ENCODE results near the gene KCNJ4.
"Not testable (repeated sequence)": the region's sequence is repeated elsewhere in the genome, so short reads cannot be mapped to it uniquely, and the experiment has no call there.

The KCNJ4 gene

DNA sequence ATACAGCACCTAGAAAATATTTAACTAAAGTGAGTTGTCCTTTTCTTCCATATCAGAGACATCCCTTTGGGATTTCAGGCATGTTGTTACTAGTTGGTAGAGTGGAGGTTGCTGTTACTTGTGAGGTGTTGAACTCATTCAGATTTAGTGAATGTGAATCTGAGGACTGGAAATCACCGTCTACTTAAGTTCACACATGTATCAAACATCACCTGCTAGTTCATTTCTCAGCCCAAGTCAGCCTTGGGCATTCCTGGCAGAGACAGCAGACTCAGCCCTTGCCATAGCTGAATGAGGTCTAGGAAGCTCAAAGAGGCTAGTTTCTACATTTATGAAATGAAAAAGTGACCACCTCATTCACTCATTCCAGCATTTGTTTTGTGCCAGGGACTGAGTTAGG lies 22.6 kb upstream of the KCNJ4 start:
- ChIA-PET POLR2A (ENCODE audit: low non-redundant PET) (no interaction called here), CTCF (no interaction called here)
- no peak for DNase-seq (ENCODE audit: low spot score)
- H3K27ac ChIP-seq, result no peak overlapping the region
- TF ChIP-seq, protein P1, sequence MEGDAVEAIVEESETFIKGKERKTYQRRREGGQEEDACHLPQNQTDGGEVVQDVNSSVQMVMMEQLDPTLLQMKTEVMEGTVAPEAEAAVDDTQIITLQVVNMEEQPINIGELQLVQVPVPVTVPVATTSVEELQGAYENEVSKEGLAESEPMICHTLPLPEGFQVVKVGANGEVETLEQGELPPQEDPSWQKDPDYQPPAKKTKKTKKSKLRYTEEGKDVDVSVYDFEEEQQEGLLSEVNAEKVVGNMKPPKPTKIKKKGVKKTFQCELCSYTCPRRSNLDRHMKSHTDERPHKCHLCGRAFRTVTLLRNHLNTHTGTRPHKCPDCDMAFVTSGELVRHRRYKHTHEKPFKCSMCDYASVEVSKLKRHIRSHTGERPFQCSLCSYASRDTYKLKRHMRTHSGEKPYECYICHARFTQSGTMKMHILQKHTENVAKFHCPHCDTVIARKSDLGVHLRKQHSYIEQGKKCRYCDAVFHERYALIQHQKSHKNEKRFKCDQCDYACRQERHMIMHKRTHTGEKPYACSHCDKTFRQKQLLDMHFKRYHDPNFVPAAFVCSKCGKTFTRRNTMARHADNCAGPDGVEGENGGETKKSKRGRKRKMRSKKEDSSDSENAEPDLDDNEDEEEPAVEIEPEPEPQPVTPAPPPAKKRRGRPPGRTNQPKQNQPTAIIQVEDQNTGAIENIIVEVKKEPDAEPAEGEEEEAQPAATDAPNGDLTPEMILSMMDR (conservative IDR thresholded peaks at IDR 0.05; ENCODE audit: low read depth), result no peak

DNA sequence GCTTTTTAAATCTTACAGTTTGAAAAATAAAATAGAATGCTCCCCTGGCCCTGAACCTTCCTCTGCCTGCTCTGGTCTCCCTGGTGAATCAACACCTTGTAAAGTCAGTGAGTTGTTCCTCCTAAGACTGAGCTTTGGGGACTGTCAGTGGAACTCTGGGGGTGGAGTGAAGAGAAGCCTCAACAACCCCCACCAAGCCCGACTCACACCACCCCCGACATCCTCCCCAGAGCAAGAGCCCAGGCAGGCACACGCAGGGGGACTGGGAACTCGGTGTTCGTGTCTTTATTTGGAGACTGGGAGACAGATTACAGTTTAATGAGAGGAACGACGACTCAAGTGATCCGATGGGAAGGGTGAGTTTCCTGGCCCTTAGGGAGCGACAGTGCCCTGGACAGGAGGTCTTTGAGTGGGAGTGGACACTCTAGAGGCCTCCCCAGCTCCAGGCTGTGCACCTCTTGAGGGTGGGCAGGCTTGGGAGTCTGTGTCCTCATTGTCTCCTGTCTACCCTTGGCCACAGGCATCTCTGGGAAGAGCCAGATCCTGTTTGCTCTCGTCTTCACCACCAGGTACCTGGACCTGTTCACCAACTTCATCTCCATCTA lies 19.1 kb upstream of the KCNJ4 start:
- DNase-seq (ENCODE audit: low spot score), result no peak
- ChIA-PET POLR2A (ENCODE audit: low non-redundant PET) (no interaction called here), CTCF (interaction anchor here (0.5 kb wide), 1 partner anchor 16 kb away, joined by 4 read pairs; no protein-coding TSS in a partner anchor)
- no peak overlapping the region for H3K27ac ChIP-seq
- TF ChIP-seq, protein P1 (conservative IDR thresholded peaks at IDR 0.05; ENCODE audit: low read depth), result no peak

DNA sequence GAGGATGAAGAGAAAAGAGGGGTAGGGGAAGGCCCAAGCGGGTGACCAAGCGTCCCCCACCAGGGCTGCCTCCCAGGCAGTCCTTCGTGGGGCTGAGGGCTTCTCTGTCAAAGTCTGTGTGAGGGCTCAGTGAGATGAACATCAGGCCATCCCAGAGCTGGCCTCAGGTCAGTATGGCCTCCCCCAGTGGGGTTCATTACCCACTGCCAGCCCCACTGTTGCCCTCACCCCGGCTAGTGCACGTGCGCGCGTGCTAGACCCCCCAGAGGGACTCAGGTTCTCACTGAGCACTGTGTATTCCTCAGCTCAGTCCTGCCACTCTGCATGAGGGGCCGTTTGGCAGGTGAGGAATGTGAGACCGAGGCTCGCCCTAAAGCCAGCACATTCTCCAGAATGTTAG lies 16.2 kb upstream of the KCNJ4 start:
- TF ChIP-seq, protein P1 (conservative IDR thresholded peaks at IDR 0.05; ENCODE audit: low read depth), result no peak
- POLR2A ChIA-PET (ENCODE audit: low non-redundant PET), result no interaction called here
- no peak overlapping the region for H3K27ac ChIP-seq
- CTCF ChIA-PET, result no interaction called here
- no peak for DNase-seq (ENCODE audit: low spot score)

DNA sequence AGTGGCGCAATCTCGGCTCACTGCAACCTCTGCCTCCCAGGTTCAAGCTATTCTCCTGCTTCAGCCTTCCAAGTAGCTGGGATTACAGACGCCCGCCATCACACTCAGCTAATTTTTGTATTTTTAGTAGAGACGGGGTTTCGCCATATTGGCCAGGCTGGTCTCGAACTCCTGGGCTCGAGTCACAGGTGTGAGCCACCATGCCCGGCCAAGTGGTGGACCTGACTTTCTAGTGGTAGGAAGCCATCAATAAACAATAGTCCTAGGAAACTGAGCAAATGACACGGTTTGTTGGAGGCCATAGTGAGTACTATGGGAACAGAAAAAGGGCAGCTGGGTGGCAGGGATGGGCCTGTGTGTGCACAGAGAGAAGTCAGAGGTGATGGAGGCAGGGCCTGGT lies 15.2 kb upstream of the KCNJ4 start:
- DNase-seq (ENCODE audit: low spot score); POLR2A ChIA-PET (ENCODE audit: low non-redundant PET); H3K27ac ChIP-seq: not testable (repeated sequence)
- CTCF ChIA-PET, result interaction anchor here (0.7 kb wide), 1 partner anchor 507 kb away, joined by 6 read pairs; no protein-coding TSS in a partner anchor

DNA sequence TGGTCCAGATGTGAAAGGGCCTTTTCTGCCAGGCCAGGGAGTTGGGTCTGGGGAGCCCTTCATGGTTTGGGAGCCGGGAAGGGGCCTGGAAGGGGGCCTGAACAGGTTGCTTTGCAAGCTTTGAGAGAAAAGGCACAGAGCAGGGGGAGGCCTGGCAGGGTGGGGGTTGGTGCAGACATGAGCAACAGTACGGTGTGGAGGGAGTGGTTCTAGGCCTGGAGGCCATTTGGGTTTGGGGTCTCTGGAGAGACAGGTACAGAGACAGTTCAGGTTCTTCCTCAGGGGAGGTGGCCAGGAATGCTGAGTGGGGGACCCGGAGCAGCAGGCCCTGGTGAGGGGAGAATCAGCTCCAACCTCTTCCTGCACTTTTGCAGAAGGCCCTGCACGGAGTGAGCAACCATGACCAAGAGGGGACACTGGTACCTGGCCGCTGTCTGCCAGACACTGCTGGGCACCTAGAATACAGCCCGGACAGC lies 14.3 kb upstream of the KCNJ4 start:
- 0 out of 2 replicates have a peak overlapping the region, but pooled peaks have one; percentile 0 for H3K27ac ChIP-seq
- no peak for DNase-seq (ENCODE audit: low spot score)
- CTCF ChIA-PET, result interaction anchor here (0.7 kb wide), 1 partner anchor 416 kb away, joined by 3 read pairs; no protein-coding TSS in a partner anchor
- TF ChIP-seq, protein P1 (conservative IDR thresholded peaks at IDR 0.05; ENCODE audit: low read depth), result no peak
- POLR2A ChIA-PET (ENCODE audit: low non-redundant PET), result no interaction called here

DNA sequence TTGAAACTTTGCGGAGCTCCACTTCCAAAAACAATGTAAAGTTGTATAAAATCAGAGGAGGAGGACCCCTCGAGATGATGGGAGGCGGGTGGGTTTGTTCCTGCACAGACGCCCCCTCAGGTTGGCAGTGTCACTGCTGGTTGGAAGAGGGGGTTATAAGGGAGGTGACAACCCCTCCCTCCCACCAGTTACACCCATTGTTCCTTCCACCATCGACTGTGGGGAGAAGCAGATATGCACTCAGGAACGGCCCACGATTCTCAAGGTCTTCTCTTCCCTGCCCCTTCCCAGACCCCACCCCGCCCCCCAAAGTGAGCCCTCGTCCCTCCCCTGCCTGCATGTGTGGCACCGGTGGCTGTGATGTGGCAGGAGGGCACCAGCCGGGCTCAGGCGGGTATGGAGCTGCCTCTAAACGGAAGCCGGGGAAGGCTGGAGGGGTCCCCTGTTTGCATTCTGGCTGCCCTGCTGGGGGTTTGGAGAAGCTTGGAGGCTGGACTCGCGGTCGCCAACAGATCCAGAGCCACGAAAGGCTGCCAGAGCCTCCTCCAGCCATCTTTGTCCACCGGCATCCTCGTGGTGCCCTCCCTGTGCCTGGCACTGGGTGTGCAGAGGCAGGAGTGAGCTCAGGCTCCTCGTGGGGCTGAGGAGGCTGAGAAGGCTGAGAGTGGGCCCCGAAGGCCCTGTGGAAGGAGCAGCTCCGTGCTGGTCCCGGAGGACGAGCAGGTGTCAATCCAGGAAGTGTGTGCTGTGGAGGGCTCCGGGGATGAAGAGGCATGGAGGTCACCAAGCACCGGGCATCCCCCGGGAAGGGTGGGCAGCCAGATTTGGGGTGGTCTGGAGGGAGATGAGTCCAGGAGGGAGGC lies 13.7 kb upstream of the KCNJ4 start:
- DNase-seq (ENCODE audit: low spot score), result no peak
- POLR2A ChIA-PET (ENCODE audit: low non-redundant PET), result interaction anchor here (0.6 kb wide), 1 partner anchor 172 kb away, joined by 3 read pairs; no protein-coding TSS in a partner anchor
- CTCF ChIA-PET, result interaction anchor here (0.7 kb wide), 1 partner anchor 415 kb away, joined by 3 read pairs; no protein-coding TSS in a partner anchor
- peak overlapping the region; percentile 43 for H3K27ac ChIP-seq
- TF ChIP-seq, protein P1 (conservative IDR thresholded peaks at IDR 0.05; ENCODE audit: low read depth), result no peak

Data from RWPE1 (cell line).